HG03139 (cell line): Measurements from ENCODE around the gene CDC16.
"Not testable (repeated sequence)": the region's sequence is repeated elsewhere in the genome, so short reads cannot be mapped to it uniquely, and the experiment has no call there.

Experiments used
- ATAC-seq: cut with Tn5 transposase; IDR thresholded peaks from one replicate; pipeline ENCODE4 v1.9.1; 2021; ENCODE audit not compliant: unreplicated experiment

Gene CDC16

GRCh38 chr13:114234645-114235421, at the start of gene CDC16:
TSS of gene CDC16 (plus strand) at chr13:114234897. CDS start at chr13:114235085, 188 bp downstream.
- peak; percentile 81 for ATAC-seq

GRCh38 chr13:114185182-114185971, 49.3 kb upstream of the CDC16 start:
- ATAC-seq: no peak

- no peak for ATAC-seq
Observed at GRCh38 chr13:114194853-114195252, 39.8 kb upstream of the CDC16 start.

GRCh38 chr13:114196629-114197028, 38.1 kb upstream of the CDC16 start:
- ATAC-seq: no peak

- no peak for ATAC-seq
Observed at GRCh38 chr13:114198556-114198955, 36.1 kb upstream of the CDC16 start.

GRCh38 chr13:114199526-114199925, 35.2 kb upstream of the CDC16 start:
- ATAC-seq: not testable (repeated sequence)

GRCh38 chr13:114199954-114200353, 34.7 kb upstream of the CDC16 start:
- no peak for ATAC-seq

- ATAC-seq: no peak
Observed at GRCh38 chr13:114200399-114200911, 34.2 kb upstream of the CDC16 start.

GRCh38 chr13:114202581-114202980, 32.1 kb upstream of the CDC16 start:
- ATAC-seq: no peak

GRCh38 chr13:114203536-114203935, 31.2 kb upstream of the CDC16 start:
- no peak for ATAC-seq

- no peak for ATAC-seq
Observed at GRCh38 chr13:114204894-114205293, 29.8 kb upstream of the CDC16 start.

GRCh38 chr13:114208134-114208533, 26.6 kb upstream of the CDC16 start:
- no peak for ATAC-seq

- ATAC-seq: no peak
Observed at GRCh38 chr13:114211446-114212157, 23.1 kb upstream of the CDC16 start.

- no peak for ATAC-seq
Observed at GRCh38 chr13:114212158-114212495, 22.6 kb upstream of the CDC16 start.

- ATAC-seq: no peak
Observed at GRCh38 chr13:114213980-114214379, 20.7 kb upstream of the CDC16 start.

GRCh38 chr13:114219392-114219791, 15.3 kb upstream of the CDC16 start:
- ATAC-seq: no peak

- no peak for ATAC-seq
Observed at GRCh38 chr13:114222461-114222968, 12.2 kb upstream of the CDC16 start.

- ATAC-seq: no peak
Observed at GRCh38 chr13:114224201-114224600, 10.5 kb upstream of the CDC16 start.

GRCh38 chr13:114225610-114226009, 9.1 kb upstream of the CDC16 start:
- ATAC-seq: no peak

- no peak for ATAC-seq
Observed at GRCh38 chr13:114226088-114226487, 8.6 kb upstream of the CDC16 start.

- ATAC-seq: peak; percentile 72
Observed at GRCh38 chr13:114226699-114227323, 7.9 kb upstream of the CDC16 start.
